Measurements from ENCODE around the gene RTEL1.

DNA sequence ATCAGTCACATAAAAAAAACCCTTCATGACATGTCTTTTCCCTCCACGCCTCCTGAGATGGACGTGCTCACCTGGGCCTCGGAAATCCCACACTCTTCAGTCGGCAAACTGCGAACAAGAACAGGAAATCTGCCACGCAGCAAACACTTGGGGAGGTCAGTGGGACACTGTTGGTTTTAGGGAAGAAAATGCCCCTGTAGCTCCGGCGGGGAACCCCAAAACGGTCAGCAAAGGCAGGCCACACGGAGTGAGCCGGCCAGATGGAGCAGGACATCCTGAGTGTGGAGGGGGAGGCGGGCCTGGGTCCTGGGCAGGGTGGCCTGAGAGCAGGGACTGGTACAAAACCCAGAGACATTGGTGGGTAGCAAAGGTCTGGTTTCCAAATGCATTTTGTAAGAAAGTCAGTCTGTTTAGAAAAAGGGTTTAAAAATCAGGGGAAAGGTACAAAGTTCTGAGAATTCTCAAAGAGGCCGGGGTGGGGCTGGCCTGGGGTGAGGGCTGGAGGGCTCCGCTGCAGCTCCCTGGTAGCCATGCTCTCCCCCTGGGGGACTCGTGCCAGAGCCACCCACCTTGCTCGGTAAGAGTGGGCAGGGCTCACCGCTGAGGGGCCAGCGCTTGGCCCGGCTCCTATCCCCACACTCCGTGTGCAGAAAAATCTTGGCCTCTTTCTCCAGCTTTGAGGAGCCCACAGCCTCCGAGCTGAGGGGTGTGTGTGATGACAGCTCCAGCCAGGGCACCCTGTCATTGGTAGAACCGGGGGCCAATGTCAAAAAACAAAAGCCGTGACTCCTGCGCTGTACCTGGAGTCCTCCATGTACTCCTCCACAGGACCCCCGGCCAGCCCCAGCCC lies 86.7 kb downstream of the RTEL1 start:
- TF ChIP-seq, protein P1, sequence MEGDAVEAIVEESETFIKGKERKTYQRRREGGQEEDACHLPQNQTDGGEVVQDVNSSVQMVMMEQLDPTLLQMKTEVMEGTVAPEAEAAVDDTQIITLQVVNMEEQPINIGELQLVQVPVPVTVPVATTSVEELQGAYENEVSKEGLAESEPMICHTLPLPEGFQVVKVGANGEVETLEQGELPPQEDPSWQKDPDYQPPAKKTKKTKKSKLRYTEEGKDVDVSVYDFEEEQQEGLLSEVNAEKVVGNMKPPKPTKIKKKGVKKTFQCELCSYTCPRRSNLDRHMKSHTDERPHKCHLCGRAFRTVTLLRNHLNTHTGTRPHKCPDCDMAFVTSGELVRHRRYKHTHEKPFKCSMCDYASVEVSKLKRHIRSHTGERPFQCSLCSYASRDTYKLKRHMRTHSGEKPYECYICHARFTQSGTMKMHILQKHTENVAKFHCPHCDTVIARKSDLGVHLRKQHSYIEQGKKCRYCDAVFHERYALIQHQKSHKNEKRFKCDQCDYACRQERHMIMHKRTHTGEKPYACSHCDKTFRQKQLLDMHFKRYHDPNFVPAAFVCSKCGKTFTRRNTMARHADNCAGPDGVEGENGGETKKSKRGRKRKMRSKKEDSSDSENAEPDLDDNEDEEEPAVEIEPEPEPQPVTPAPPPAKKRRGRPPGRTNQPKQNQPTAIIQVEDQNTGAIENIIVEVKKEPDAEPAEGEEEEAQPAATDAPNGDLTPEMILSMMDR (IDR thresholded peaks at IDR 0.05; ENCODE audit: low read length): no peak
- no peak for TF ChIP-seq EZH2 (IDR thresholded peaks at IDR 0.05; ENCODE audit: borderline replicate concordance, low read length)
